Muscle of back (tissue), 11 donors: ENCODE measurements around the gene DGKD. TPM values are rescaled to one million over a fixed set of nuclear protein-coding genes. Genes with fewer than 3 reads are reported as not detected.

Experiments used
- DNase-seq, 3 donors: peaks; one replicate each; pipeline versions ENCODE4 v3.0.0 to v3.0.0-alpha.2; 2013
- polyA plus RNA-seq, 10 donors: library from polyadenylated mRNA; unstranded; fragments of 120-200 nt; gene quantifications; one replicate each; pipeline ENCODE4 v1.2.1, GENCODE V29; 2013; ENCODE audit not compliant: insufficient read length in 10 of 10

Gene DGKD
- polyA plus RNA-seq, 10 donors = 19.5 to 35.6 (median 22.8) TPM

DNA sequence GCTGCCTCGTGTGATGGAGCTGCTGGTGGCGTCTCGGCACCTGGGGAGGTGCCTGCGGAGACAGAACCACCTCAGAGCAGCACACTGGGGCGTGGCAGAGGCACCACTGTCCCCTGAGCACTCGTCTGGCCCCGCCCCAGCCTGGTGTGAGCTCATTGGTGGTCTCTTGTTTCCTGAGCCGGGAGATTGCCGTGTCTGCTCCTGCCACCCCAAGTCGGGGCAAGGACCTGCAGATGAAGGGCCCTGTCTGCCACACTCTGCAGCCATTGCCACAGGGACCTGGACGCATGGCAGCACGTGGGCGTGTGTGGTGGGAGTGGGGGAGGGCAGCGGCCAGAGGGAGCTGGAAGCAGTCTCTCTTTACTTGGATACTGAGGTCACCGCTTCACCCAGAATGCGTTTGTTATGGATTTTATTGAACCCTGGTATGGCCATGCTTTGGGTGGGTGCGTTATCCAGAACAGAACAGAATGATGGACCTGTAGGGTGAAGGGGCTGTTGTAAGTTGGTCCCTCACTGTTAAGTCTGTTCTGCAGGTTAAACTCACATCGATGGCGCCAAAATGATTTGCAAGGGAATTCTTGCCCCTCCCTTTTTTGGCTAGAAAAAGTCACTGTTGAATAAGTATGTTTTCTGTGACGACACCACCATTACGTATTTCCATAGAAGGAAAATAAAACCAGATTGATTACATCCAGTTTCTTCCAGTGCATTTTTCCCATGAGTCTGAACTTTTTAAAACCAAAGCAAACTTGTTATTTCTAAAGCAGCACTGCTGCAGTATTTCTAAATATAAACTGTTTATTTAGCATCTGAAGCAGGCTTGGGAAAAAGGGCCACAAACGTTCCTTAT, 120.2 kb downstream of the DGKD start:
- DNase-seq = peak; percentile 33 to 73 (median 60)

DNA sequence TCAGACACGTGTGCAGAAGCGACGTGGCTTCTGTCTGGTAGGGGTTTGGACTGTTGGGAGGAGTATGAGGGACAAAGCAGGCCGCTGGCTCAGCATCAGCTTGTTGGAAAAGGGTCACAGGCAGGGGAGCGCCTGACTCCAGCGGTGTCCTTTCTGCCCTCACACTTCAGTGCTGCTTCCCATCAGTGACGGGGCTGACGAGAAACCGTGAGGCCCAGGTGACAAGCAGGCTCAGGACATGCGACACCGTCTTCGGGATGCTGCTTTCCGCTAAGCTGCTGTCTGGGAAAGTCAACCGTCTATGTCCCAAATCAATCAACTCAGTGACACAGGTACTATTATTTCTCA, 121.7 kb downstream of the DGKD start:
- no peak for DNase-seq

DNA sequence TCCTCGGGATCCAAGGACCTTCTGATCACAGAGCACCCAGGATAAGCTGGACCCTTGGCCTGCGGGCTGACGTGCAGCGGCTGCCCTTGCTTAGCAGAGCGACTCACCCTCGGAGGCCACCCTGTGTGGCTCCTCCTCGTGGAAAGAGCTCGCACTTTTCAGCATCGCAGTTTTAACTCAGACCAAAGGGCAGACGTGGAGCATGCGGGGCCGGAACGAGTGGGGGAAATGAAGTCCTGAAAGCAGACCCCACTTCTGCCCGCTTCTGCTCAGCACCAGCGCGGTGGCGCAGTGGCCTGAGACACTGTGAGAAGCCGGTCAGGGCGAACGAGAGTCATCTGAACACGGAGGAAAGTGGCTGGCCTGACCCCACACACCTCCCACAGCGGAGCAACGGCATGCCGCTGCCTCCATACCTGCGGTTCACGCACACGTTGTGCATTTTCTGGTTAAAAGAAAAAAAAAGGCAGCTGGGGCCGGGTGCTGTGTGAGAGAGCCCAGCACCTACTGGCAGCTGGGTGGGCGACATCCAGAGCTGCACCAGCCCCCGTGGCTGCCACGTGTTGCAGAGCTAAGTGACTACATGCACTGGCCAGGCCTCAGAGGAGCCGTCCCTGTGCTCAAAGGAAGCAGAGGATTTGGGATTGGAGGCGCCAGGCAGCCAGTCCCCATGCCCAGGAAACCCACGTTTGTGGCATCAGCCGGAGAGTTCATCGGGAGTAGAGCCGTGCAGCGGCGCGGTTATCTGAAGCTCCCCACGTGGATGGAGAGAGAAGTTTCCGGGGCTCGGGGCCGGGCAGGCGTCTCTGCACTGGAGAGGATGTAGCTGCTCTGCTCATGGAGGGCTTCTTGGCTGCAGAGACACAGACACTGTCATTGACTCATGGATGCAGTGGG, 122.6 kb downstream of the DGKD start:
- DNase-seq = no peak

DNA sequence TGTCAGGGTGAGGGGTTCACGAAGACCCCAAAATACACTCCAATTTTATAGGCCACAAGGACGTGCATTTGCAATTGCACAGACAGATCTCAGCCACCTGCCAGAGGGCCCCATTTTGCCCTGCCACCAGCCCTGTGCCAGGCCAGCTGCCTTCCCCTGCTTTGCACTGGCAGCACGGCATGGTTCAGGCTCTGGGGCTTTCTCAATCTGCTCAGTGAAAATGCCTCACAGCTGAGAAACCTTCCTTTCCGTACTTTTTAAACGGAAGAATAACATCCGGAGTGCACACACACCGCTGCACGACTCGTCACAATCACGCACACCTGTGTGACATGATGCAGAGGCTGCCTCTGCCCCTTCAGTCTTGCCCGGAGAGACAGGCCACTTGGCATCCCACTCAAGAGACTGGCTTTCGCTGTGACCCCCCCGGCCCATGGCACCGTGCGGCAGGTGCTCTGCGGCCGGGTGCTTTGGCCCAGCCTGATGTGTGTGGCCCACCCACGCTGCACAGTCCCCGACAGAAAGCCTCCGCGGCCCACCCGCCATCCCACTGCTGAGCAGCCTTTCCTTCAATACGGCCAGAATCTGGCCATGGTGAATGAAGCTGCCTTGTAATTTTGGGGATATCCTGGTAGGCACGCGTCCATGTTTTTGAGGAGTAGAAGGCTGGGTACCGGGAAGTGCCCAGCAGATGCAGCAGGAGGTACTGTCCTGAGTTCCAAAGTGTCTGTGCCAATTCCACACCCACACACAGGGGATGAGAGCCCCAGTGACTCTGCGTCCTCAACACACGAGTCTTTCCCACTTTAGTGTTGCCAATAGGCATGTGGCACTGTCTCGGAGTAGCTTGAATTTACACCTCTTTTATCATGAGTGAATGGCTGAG, 123.5 kb downstream of the DGKD start:
- no peak for DNase-seq

DNA sequence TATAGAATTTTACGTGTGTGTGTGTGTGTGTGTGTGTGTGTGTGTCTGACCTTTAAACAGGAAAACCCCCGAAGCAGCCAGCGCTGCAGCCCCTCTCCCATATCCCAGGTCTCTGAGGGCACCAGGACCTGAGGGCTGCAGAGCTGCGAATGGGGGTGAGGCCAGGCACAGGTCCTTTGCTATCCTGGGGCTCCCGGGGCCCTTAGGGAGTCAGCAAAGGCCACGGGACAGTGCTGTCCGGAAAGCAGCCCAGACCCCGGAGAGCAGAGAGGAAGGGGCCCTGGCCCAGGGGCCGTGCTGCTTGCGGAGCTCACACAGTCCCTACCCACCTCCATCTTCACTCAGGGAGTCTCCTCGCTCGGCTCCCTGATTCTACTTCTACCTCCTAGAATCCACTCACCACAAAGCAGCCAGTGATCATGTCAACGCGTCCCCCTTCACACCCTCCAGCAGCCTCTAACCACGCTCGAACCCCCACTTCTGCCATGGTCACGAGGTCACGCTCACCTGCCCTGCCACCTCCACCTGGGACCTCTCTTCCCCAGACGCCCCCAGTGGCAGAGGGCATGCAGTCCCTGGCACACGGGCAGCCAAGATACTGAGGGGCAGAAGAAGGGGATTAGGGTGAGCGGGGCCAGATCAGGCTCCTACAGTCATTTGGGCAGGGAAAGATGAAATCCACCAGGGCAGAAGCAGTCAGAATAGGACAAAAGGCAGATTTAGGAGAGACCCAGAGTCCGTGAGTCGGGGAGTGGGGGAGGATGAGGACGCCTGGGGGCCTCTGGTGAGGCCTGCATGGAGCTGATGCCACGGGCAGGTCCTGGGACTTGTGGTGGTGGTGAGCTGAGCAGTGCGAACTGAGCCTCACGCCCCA, 125.6 kb downstream of the DGKD start:
- DNase-seq = no peak

DNA sequence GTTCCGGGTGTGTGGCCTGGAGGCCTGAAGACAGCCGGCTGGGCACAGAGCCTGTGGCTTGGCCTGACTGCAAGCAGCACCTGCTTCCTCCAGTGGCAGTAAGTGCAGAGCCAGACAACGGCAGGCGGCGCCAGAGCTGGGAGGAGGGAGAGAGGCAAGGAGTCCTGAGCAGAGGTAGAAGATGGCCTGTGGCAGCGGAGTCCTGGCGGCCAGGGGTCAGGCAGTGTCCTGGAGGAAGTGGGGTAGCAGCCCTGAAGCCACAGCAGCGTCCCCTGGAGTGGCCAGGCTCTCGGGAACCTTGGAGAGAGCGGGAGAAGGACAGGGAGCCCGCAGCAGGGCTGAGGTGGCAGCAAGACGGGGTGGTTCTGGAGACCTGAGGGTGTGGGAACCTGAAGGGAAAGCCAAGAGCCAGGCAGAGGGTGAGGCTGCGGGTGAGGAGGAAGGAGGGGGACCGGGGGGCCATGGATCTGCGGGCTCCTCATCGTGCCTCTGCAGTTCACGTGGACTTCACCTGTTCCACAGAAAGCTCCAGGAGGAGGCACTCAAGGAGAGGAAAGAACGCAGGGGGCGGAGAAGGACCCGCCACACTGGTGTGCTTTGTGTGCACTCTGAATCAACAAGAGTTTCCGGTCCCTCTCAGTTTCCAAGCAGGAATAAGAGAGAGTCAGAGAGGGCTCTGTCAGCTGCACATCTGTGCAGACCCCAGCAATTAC, 126.4 kb downstream of the DGKD start:
- DNase-seq = peak; percentile 21 to 71 (median 40)

DNA sequence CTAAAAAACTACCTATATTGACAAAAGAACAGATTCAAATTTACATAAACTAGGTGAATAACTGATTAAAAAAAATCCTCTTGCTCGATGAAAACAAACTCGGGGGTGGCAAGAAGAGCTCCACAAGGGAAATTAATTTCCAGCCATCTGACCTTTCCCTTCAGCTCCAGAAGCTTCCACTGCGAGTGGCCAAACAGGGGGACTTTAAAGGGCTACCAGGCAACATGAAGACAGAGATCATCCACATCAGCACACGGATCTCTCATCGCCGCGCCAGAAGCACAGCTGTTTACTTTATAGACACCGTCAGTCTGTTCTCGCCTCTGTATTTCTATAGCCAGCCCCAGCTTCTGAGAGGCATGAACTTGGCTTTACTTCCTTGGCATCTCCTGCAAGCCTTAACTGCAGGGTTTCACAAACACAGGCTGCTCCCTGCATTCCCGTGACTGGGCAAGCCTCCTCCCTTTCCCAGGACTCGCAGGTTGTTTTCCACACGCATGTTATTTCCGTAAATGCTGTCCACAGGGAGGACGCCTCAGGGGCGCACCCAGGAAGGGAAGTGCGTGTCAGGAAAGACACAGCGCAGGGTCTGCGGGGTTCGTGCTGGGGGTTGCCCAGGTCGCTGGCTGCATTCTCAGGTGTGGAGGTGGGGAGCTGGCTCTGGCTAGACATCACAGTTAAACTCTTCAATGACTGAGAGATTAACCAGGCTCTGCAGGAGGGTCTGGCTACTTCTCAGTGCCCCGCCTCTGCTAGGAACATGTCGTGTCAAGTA, 127.3 kb downstream of the DGKD start:
- no peak for DNase-seq

DNA sequence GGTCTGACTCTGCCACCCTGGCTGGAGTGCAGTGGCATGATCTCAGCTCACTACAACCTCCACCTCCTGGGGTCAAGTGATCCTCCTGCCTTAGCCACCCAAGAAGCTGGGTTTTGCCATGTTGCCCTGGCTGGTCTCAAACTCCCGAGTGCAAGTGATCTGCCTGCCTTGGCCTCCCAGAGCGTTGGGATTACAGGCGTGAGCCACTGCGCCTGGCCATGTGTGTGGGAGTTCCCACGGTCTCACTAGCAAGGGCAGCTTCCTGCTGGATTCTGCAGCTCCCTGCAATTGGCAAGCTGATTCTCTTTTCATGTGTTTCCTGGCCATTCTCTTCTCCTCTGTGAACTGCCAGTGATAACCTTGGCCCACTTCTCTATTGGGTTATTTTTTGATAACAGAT, 128.3 kb downstream of the DGKD start:
- DNase-seq = no peak

DNA sequence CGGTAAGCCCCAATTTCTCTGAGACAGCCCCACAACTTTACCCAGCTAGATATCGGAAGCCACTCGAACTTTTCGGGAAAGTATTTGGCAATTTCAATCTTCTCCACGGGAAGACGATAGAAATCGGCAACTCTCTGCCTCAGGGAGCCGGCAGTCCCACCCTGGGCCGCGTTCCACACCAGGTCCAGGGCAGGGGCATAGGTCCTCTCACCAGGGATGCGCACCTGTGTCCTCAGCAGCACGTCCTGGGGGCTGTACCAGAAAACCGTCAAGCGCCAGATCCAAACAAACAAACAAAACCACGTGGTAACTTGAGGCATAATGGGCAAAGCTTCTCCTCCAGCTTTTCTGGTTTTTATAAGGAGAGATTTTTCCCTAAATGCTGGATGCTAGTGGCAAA, 131.4 kb downstream of the DGKD start:
- no peak for DNase-seq

DNA sequence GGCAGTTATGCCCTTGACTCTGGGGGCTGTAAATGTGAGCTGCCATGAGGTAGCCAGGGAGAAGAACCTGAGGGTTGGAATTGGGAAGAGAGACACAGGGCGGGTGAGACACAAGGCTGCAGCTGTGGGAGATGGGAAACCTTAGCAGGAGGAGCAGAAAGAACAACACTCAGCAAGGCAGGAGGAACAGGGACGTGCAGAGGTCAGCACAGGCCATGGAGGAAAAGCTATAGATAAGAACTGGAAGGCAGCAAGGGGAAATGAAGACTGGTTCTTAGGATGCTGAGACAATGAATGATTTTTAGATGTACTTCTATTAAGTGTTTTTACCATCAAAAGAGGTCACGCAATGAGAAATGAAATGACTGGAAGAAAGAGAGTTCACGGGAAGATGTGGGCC, 132.1 kb downstream of the DGKD start:
- DNase-seq = no peak

DNA sequence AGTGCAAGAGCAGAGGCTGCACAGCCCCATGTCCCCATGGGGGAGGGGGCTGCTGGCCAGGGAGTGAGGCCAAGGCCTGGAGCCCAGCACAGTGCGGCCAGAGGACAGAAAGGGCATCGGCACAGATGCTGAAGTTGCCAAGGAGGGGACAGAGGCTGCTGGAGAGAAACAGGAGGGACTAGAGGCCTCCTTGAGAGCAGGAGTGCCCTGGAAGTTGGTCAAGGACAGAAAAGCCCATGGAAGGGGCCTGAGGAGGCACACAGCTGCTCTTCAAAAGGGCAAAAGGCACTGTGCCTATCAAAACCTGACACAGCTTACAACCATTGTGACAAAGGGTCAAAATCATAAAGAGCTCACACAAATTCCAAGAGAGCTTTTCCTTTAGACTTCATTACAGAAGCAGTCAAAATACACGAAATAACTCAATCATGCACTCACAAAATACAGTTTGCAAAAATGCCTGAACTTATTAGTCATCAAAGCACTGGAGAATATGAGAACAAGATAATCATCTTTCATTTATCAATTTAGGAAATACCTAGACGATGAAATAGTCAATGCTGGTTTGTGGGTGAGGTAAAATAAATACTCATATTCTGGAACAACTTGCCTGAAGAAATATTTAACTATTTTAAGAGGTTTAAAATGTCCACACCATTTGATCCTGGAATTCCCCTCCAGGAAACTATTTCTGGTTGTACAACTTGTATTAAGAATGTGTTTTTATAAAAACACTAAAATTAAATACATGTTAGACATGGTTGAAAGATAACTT, 132.7 kb downstream of the DGKD start:
- peak in 1 of 3 donors; percentile 80 for DNase-seq

DNA sequence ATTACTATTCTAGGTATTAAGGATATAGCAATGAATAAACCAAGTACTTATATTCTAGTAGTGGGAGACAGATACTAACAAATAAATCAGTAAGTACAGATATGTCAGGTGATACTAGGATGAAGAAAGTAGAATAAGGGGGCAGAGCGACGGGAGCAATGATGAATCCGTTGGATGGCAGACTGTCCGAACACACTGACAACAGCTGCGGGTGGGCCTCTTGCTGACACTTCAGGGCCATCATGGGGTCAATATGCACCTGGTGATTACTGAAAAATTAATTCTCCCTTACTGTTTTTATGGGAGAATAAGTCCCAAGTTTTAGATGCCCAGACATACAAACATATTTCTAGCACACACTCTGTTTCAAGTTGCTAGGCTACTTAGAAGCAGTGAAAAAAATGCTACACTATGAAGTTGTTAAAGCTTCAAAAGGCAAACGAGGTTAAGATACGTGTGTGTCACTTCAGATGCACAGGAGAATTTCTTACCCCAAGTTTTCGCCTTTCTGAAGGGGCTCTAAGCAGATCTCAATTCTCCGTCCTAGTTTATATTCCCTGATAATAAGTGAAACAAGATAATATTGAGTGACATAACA, 133.6 kb downstream of the DGKD start:
- no peak for DNase-seq

DNA sequence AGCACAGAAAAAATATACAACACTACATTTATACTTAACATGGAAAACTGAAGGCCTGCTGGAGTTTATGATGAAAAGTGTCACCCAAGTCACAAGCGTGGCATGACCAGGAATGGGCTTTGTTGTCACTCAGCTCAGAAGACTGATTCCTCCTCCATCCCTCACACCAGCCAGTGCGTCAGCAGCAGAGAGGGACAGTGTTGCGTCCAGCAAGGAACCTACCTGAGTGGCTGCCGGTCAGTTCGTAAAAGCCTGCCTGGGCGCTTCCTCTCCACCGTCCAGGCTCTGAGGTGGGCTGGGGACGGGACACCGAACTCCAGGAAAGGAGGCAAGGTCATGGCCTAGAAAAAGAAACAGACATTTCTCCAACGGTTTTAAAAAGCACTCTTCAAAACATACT, 134.8 kb downstream of the DGKD start:
- DNase-seq = no peak

DNA sequence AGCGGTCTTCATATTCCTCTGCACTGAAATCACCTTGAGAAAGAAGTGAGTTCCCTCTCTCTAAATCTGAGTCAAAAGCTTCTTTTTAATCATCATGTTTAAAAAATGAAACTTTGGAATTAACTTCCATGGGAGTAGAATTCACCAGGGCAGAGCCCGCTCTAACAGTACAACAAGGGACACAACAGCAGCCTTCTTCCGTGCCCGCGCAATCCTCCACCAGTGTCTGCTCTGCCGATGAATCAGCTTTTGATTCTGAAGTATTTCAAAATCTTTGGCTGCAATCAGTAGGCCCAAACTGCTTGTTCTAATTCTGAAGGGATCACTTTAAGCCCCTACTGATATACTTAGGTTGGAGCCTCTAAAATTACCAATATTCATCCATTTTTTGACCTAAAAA, 135.4 kb downstream of the DGKD start:
- DNase-seq = no peak

DNA sequence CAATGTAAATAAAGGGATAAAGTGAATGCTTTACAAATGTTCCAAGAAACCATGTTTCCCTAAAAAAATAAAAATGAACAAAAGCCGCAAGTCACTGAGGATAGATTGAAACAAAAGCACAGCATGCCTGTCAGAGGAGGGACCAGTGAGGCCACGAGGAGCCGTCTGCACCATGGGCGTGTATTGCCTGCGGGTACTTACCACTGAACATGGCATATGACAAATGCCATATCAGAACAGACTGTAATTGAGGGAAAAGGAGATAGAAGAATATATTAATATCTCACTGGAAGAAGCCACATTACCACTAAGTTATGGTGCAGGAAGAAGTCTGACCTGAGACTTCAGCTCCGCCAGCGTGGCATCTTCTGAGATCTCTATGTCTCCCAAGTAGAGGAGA, 136.5 kb downstream of the DGKD start:
- no peak for DNase-seq

DNA sequence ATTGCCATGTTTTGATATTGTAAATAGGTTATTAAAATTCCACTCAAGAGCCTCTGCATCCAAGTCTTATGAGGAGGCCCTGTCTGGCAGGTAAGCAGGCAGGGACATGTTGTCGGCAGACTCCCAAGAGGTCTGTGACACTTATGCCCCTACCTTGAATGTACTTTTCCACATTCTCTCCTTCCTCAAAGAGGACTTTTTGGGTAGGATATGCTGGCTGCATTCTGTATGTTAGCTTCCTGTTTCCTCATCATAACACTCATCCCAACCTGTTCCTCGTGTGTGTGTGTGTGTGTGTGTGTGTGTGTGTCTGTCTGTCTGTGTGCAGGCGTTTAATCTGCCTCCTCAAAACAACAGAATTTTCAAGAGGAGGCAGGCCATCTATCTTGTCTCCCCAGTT, 137.0 kb downstream of the DGKD start:
- DNase-seq = no peak

DNA sequence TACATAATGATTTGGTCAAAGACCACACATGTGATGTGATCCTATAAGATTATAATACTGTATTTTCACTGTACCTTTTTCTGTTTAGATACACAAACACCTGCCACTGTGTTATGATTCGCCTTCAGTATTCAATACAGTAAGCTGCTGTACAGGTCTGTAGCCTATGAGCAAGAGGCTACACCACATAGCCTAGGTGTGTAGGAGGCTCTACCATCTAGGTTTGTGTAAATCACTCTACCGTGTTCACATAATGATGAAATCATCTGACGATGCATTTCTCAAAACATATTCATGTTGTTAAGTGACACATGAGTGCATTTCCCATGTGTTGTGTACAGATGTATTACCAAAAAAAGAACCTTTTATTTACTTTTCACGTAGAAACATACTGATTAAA, 137.8 kb downstream of the DGKD start:
- no peak for DNase-seq

DNA sequence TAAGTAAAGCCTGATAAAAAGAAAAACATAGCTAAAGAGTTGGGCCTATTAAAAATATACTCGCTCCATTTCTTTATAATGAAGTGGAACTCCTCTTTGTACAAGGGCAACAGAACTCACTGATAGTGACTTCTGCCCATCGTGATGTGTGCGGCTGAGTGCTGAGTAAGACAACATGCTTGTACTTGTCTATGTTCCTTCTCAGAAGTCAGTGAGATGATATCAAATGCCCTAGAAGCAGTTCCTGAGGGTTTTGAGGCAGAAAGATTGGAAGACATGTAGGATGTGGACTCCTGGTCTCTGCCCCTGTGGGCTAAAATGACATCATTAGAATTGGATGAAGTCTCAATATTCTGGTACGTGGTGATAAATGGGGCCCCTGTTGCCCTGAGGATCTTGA, 138.5 kb downstream of the DGKD start:
- DNase-seq = no peak
